Mucosa of gallbladder (tissue), 1 donor: ENCODE results near the gene ABCB8. TPM values are rescaled to one million over a fixed set of nuclear protein-coding genes. Genes with fewer than 3 reads are reported as not detected.

ENCODE experiments used
- DNase-seq: peaks from one replicate; pipeline ENCODE4 v3.0.0-alpha.2; 2020; ENCODE audit warnings: low spot score
- total RNA-seq: library from RNA; stranded (reverse); gene quantifications from one replicate; pipeline ENCODE4 v1.2.1, GENCODE V29; 2021
- donor health status: DM: no; HTN: no; CAD: no.

ABCB8 gene
- total RNA-seq, 1 donor from 2014 or later = 43.9 TPM

DNA sequence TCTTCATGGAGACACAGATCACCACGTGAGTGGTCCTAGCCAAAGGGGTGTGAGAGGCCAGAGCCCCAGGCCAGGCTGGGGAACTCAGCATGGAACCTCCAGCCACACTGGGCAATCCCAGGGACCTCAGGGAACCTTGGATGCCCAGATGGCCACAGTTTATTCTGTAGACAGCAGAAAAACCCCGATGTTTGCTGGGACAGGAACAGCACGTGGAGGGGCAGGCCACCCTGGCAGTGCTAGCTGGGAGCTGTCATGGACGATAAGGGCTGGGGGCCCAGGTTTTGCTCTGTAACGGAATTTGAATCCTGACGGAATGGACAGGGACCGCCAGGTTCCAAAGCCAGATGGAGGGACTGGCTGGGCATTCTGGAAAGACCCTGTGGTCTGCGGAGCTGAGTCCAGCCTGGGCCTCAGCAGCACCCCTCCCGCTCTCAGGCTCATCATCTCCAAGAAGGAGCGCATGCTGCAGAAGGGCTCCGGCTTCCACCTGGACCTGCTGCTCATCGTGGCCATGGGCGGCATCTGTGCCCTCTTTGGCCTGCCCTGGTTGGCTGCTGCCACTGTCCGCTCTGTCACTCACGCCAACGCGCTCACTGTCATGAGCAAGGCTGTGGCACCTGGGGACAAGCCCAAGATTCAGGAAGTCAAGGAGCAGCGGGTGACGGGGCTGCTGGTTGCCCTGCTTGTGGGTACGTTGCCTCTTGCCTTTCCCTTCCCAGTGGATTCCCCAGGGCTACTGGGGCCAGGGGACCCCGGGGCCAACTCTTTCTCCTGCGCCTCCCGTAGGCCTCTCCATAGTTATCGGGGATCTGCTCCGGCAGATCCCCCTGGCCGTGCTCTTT, 46.8 kb downstream of the ABCB8 start:
- DNase-seq = no peak

- no peak for DNase-seq
Measured at GRCh38 chr7:151075662-151075971, 47.4 kb downstream of the ABCB8 start.

- no peak for DNase-seq
Measured at GRCh38 chr7:151075978-151076426, 47.8 kb downstream of the ABCB8 start.

- no peak for DNase-seq
Measured at GRCh38 chr7:151076863-151077704, 48.8 kb downstream of the ABCB8 start.

- DNase-seq = no peak
Measured at GRCh38 chr7:151077705-151078232, 49.5 kb downstream of the ABCB8 start.

GRCh38 chr7:151078233-151079040, 50.2 kb downstream of the ABCB8 start:
- DNase-seq = no peak

DNA sequence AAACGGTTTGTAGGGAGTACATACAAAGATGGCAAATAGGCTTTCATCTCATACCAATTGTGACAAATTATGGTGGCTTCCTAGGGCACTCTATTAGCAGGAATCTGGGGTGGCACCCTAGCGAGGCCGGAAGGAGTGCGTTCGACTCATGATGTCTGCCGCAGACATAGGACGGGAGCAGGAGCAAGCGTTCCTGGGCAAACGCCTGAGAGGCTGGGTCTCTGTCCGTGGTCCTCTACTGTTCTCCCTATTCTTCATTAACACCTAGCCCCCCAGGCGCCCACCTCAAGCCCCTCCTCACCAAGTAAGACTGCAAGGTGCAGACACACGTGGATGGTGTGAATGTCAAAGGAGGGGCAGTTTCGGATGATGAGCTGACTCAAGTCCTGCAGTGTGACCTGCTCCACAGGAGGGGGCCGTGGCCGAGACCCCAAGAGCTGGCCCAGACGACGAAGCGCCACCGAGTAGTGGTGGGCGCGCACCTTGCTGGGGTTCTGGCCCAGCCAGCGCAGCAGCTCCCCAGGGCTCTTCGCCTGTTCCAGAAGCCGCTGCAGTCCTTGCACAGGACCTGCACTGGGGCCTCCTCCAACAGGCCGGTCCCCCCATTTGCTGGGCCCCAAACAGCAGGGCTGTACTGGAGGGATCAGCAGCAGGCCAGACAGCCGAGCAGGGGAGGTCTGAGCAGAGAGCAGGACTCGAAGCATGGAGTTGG, 51.1 kb downstream of the ABCB8 start:
- no peak for DNase-seq

DNA sequence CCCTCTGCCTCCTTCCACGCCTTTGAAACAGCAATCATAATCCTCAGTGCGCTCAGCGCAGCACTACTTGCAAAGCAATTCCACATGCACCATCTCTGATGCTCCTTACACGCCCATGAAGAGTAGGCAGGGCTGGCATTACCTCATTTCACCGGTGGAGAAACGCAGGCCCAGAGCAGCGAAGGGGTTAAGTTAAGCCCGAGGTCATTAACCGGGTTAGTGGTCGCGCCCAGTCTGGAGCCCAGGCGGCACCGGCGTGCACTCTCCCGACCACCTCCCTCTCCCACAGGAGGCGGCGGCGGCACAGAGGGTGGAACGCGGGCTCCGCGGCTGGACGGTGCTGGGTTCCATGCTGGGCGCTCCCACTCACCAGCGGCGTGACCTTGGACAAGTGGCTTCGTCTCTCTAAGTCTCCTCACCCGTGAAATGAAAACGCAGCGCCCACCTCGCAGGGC, 51.8 kb downstream of the ABCB8 start:
- DNase-seq = no peak

GRCh38 chr7:151080522-151081169, 52.4 kb downstream of the ABCB8 start, which contains the start of gene FASTK:
FASTK (minus strand) TSS chr7:151080809; CDS start chr7:151080766, 43 bp downstream.
- DNase-seq = peak; percentile 91

GRCh38 chr7:151081170-151082101, 53.2 kb downstream of the ABCB8 start:
- DNase-seq = no peak

GRCh38 chr7:151082141-151083070, 54.2 kb downstream of the ABCB8 start:
- no peak for DNase-seq

GRCh38 chr7:151083071-151083823, 55.0 kb downstream of the ABCB8 start, which contains the start of gene TMUB1:
TMUB1 (minus strand) TSS chr7:151083493; CDS start chr7:151082563, 930 bp downstream.
- DNase-seq = peak; percentile 72

GRCh38 chr7:151083824-151084160, 55.5 kb downstream of the ABCB8 start:
- no peak for DNase-seq

DNA sequence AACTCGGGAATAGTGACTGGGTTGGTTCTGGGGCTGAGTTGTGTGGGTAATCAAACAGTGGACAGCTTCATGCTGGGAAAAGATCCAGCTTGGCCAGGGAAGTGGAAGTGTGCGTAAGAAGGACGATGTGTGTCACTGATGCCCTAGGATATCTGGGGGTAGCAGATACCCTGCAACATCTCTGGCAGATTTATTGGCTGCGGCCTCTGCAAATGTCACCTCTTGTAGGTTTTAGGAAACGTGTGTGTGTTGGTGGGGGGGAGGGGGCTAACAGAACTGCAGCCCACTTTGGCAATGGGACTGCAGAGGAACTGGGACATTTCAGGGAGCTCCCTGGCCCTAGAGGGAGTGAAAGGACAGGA, 57.1 kb downstream of the ABCB8 start:
- no peak for DNase-seq

DNA sequence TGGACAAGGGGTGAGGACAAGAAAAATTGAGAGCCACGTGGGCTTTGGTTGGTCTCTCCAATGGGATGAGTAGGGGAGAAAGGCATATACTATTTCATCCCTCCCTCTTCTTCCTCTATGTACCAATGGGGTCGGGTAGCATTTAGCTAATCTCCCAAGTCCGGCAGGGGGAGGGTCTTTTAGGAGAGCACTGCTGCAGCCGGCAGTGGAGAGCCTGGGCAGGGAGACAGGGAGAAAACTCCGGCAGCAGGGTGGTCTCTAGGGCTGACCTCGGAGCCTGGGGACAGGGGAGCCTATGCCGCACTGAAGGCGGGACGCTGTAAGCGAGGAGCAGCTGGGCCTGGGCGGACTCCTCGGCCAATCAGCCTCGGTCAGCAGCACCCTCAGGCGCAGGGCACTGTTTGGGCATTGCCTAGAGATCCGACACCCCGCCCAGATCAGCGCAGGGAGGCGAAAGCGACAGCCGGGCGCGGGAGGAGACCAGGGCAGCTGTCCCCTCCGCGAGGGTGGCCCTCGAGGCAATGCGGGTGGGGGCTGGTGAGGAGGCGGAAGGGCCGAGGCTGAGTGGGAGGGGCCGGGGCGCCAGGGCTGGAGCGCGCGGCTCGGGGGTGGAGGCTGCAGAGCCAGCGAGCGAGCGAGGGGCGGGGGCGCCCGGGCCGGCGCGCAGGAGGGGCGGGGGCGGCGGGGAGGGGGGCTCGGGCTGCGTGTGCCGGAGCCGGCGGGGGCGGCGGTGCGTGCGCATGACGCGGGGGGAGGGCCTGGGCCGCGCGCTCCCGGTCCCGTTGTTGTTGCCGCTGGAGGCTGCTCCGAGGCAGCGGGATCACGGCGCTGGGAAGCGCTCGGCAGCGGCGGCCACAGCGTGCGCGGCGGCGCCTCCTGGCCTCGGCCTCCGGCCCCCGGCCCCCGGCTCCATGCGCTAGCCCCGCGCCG, 57.7 kb downstream of the ABCB8 start, which contains the start of gene AGAP3:
Gene AGAP3, plus strand, starts transcription at position 785 of the 930 bp plus-strand sequence. CDS start 267 bp downstream, outside the sequence.
- peak; percentile 79 for DNase-seq

GRCh38 chr7:151086802-151087244, 58.6 kb downstream of the ABCB8 start:
- DNase-seq = no peak
